HG03159 (cell line): ENCODE data around the gene RMDN3.

Source experiments
- ATAC-seq: cut with Tn5 transposase; IDR thresholded peaks from one replicate; pipeline ENCODE4 v1.9.1; 2021; ENCODE audit warnings: mild to moderate bottlenecking, moderate library complexity; ENCODE audit not compliant: unreplicated experiment

The RMDN3 gene

GRCh38 chr15:40695469-40695890 is 59.6 kb downstream of the RMDN3 start:
- peak; percentile 23 for ATAC-seq

- ATAC-seq, result peak; percentile 85
These were observed 60.2 kb downstream of the RMDN3 start, which contains the start of gene RAD51 for GRCh38 chr15:40694688-40695468. Gene RAD51 (plus strand): TSS chr15:40695174. CDS start chr15:40698759, 3,585 bp downstream.

- peak; percentile 18 for ATAC-seq
These were observed 61.0 kb downstream of the RMDN3 start for GRCh38 chr15:40693904-40694687.

- ATAC-seq, result no peak
These were observed 63.3 kb downstream of the RMDN3 start for GRCh38 chr15:40691737-40692136.

GRCh38 chr15:40688932-40689799 is 65.9 kb downstream of the RMDN3 start:
- no peak for ATAC-seq
